Adrenal gland (tissue), 12 donors: ENCODE measurements around the gene TRIO. TPM values are rescaled to one million over a fixed set of nuclear protein-coding genes. Genes with fewer than 3 reads are reported as not detected.

Experiments used
- DNase-seq, 7 donors: peaks; one replicate each; pipeline ENCODE4 v3.0.0-alpha.2; 2019 to 2020
- H3K27ac ChIP-seq, 5 donors: fragments of 200-600 bp; sonication (generic) in 4 of 5; 1 replicate in 3 of 5; 2 replicates in 2 of 5; pipeline versions ENCODE4 v1.5.1 to v1.8.0; 2016 to 2020; ENCODE audit warnings: mild to moderate bottlenecking in 1 of 5
- H3K27me3 ChIP-seq: fragments of 200-600 bp; 2 replicates; pipeline ENCODE4 v1.8.0; 2021
- H3K36me3 ChIP-seq, 2 donors: fragments of 200-600 bp; replicated peaks in 1 of 2; 1 replicate in 1 of 2; 2 replicates in 1 of 2; pipeline versions ENCODE4 v1.5.1 to v1.8.0; 2018 to 2022
- H3K4me1 ChIP-seq, 2 donors: fragments of 200-600 bp; replicated peaks in 1 of 2; 1 replicate in 1 of 2; 2 replicates in 1 of 2; pipeline versions ENCODE4 v1.5.1 to v1.8.0; 2018 to 2021
- H3K4me3 ChIP-seq, 4 donors: fragments of 200-600 bp; sonication (generic) in 3 of 4; one replicate each; pipeline ENCODE4 v1.5.1; 2016 to 2018
- H3K9me3 ChIP-seq, 3 donors: fragments of 200-600 bp; sonication (generic) in 1 of 3; replicated peaks in 1 of 3; 1 replicate in 2 of 3; 2 replicates in 1 of 3; pipeline versions ENCODE4 v1.5.1 to v1.8.0; 2016 to 2021
- CTCF ChIP-seq, 6 experiments: fragments of 450-650 bp in 4 of 6; fragments of 200-600 bp in 2 of 6; sonication (generic) in 1 of 6; IDR thresholded peaks; 1 replicate in 5 of 6; 2 replicates in 1 of 6; pipeline versions ENCODE4 v1.5.1 to v1.8.0; 2016 to 2021; ENCODE audit warnings: antibody characterized with exemption in 6 of 6, mild to moderate bottlenecking in 2 of 6, moderate library complexity in 1 of 6
- POLR2A ChIP-seq, 2 donors: fragments of 450-650 bp; IDR thresholded peaks; one replicate each; pipeline ENCODE4 v1.6.1; 2017; ENCODE audit warnings: antibody characterized with exemption in 2 of 2, mild to moderate bottlenecking in 2 of 2, moderate library complexity in 1 of 2
- WGBS, 4 donors: extraction: QIAGEN DNeasy Blood & Tissue Kit in 2 of 4; methylation state at CpG; one replicate each; pipeline versions ENCODE4 v1.1.5 to v1.1.7; 2013 to 2017; 5-methylcytosine and 5-hydroxymethylcytosine counted together
- intact Hi-C, 2 donors: fragments of 100-400 bp; cut with DNase I; formaldehyde crosslinking; loops; one replicate each; pipeline versions ENCODE4 v1.14.1 to v1.15.0; 2022 to 2023
- polyA plus RNA-seq, 3 donors: library from polyadenylated mRNA; stranded (reverse); fragments of 200-250 nt in 2 of 3; fragments of 350-450 nt in 1 of 3; fragmentation: Illumina TruSeq in 1 of 3; extraction: RNeasy Lipid Tissue Mini Kit (QIAGEN cat#74804) in 1 of 3; gene quantifications; one replicate each; pipeline ENCODE4 v1.2.3, GENCODE V29; 2013 to 2014
- total RNA-seq, 9 donors: library from RNA; depleted of rRNA in 4 of 9; stranded (reverse); fragments of >200 nt in 4 of 9; fragments of 120-200 nt in 1 of 9; fragmentation: NEBNext Ultra II Directional in 1 of 9; extraction: Animal tissue kit (Norgen Biotek cat#: 25700) in 1 of 9; gene quantifications; one replicate each; pipeline versions ENCODE4 v1.1.0 to v1.2.4, GENCODE V29; 2013 to 2023
- donor health status: healthy with polysubstance abuse.
- donor health status: Bipolar disorder and iron deficiency.
- donor health status: DM: yes; HTN: yes; CAD: no.
- donor health status: DM: no; HTN: no; CAD: no.
- donor health status: DM: no; HTN: no; CAD: no.
- donor health status: DM: yes; HTN: yes; CAD: no.

Gene TRIO
- total and polyA plus RNA-seq, 12 donors: 27.3 to 109 (median 72.4) TPM

- Histone ChIP-seq H3K9me3 (peaks cover 0 to 6% (median 0%) of the 10 kb centered on the region in 3 donors), H3K27ac (peak overlapping the region in 2 of 5 donors; percentile 23 to 57), H3K4me1 (peaks cover 7 to 49% of the 10 kb centered on the region in 2 donors), H3K27me3 (no peaks in the 10 kb centered on the region), H3K4me3 (no peak overlapping the region), H3K36me3 (no peaks in the 10 kb centered on the region)
- DNase-seq: no peak
- no peak for TF ChIP-seq CTCF (IDR thresholded peaks at IDR 0.05)
- no peak for TF ChIP-seq POLR2A (IDR thresholded peaks at IDR 0.05)
- 73 to 79% (median 77%) methylated on average over 9 of the region's 9 CpGs for WGBS, 4 donors
- intact Hi-C loops: no loop called here
Measured at GRCh38 chr5:14165375-14166106, 22.4 kb downstream of the TRIO start.

- intact Hi-C loops: no loop called here
- 79 to 84% (median 82%) methylated on average over 8 of the region's 8 CpGs for WGBS, 4 donors
- no peak for DNase-seq
Measured at GRCh38 chr5:14166437-14166836, 23.3 kb downstream of the TRIO start.

DNA sequence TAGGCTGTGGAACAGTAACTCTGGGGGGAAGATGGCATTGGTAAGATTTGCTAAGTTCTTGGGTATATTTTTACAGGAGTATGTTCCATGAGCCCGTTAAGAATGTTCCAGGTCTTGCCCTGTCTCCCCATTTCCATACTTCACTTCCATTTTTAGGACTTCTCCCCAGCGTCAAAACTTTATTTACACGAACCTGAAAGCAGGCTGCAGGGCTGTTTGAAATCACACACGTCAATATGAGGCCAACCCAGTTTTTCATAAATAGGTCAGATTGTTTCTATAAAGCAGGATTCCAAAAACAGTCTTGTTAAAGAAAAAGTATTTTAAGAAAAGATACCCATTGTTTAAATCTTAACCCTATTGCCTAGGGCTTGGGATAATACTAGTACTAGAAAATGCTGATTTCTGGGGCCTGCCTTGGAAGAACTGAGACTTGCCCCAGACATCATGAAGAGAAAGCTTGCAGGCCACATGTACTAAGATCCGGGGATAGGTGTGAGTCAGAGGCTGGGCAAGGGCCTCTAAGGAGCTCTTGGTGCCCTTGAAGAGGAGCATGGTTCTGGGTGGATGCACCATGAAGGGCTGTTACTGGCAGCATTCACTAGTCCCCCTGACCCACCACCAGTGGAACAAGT is 24.2 kb downstream of the TRIO start:
- peak overlapping the region in 2 of 5 donors; percentile 26 to 50 for H3K27ac ChIP-seq
- no peak for TF ChIP-seq CTCF (IDR thresholded peaks at IDR 0.05)
- TF ChIP-seq POLR2A (IDR thresholded peaks at IDR 0.05): no peak
- DNase-seq: peak in 6 of 7 donors; percentile 48 to 71 (median 58)
- no peaks in the 10 kb centered on the region for H3K27me3 ChIP-seq
- peaks cover 0 to 6% (median 0%) of the 10 kb centered on the region in 3 donors for H3K9me3 ChIP-seq
- 45 to 56% (median 50%) methylated on average over 5 of the region's 5 CpGs for WGBS, 4 donors
- H3K36me3 ChIP-seq: no peaks in the 10 kb centered on the region
- H3K4me3 ChIP-seq: no peak overlapping the region
- intact Hi-C loops: no loop called here
- peaks cover 7 to 56% of the 10 kb centered on the region in 2 donors for H3K4me1 ChIP-seq

More at GRCh38 chr5:14166437-14166836, 23.3 kb downstream of the TRIO start:
- Histone ChIP-seq H3K9me3 (peaks cover 0 to 6% (median 0%) of the 10 kb centered on the region in 3 donors), H3K27me3 (no peaks in the 10 kb centered on the region), H3K27ac (peak overlapping the region in 1 of 5 donors; percentile 26), H3K4me3 (no peak overlapping the region), H3K4me1 (peaks cover 7 to 55% of the 10 kb centered on the region in 2 donors), H3K36me3 (no peaks in the 10 kb centered on the region)
- TF ChIP-seq POLR2A (IDR thresholded peaks at IDR 0.05) (no peak), CTCF (IDR thresholded peaks at IDR 0.05) (no peak)

- peaks cover 7 to 55% of the 10 kb centered on the region in 2 donors for H3K4me1 ChIP-seq
- TF ChIP-seq POLR2A (IDR thresholded peaks at IDR 0.05): no peak
- no peak for TF ChIP-seq CTCF (IDR thresholded peaks at IDR 0.05)
Measured at GRCh38 chr5:14168144-14168792, 25.1 kb downstream of the TRIO start.

More at GRCh38 chr5:14168144-14168792, 25.1 kb downstream of the TRIO start:
- no peaks in the 10 kb centered on the region for H3K36me3 ChIP-seq
- intact Hi-C loops: no loop called here
- peak overlapping the region in 3 of 5 donors; percentile 35 to 50 (median 36) for H3K27ac ChIP-seq
- no peak for DNase-seq
- WGBS, 4 donors: 57 to 63% (median 59%) methylated on average over 6 of the region's 6 CpGs
- H3K4me3 ChIP-seq: no peak overlapping the region
- H3K27me3 ChIP-seq: no peaks in the 10 kb centered on the region
- peaks cover 0 to 6% (median 0%) of the 10 kb centered on the region in 3 donors for H3K9me3 ChIP-seq
